Measurements from ENCODE around the gene ST6GALNAC6. TPM values are rescaled to one million over a fixed set of nuclear protein-coding genes. Genes with fewer than 3 reads are reported as not detected.

Gene ST6GALNAC6
- total RNA-seq, 1 experiment from 2014 or later: 24.5 TPM

GRCh38 chr9:127904561-127905003 is 5.2 kb upstream of the ST6GALNAC6 start:
- Histone ChIP-seq H3K27ac (ENCODE audit: low read depth, low read length) (peak overlapping the region; percentile 25; the same call in 1 of the 2 replicates), H2AFZ (ENCODE audit: low read depth, low read length, poor library complexity, severe bottlenecking) (no peak overlapping the region)

More at GRCh38 chr9:127904561-127905003, 5.2 kb upstream of the ST6GALNAC6 start:
- Histone ChIP-seq H3K36me3 (ENCODE audit: control insufficient read depth in 1 of 2, insufficient read depth in 2 of 2, low read length in 2 of 2) (peaks cover 0 to 9% of the 10 kb centered on the region in 2 experiments; a peak in 1 of 4 replicates), H3K27me3 (ENCODE audit: insufficient read depth, low read length) (no peaks in the 10 kb centered on the region), H3K4me1 (ENCODE audit: control insufficient read depth in 1 of 2, insufficient read depth in 2 of 2, low read length in 2 of 2) (peaks cover 26 to 47% of the 10 kb centered on the region in 2 experiments), H3K9me2 (ENCODE audit: insufficient read depth) (no peaks in the 10 kb centered on the region), H3K9me3 (ENCODE audit: control insufficient read depth in 1 of 2, insufficient read depth in 1 of 2, low read depth in 1 of 2, low read length in 2 of 2) (no peaks in the 10 kb centered on the region), H3K4me2 (ENCODE audit: low read length) (no peak overlapping the region), H3K79me2 (ENCODE audit: insufficient read depth, low read length) (no peaks in the 10 kb centered on the region), H3K9ac (ENCODE audit: low read length) (no peak overlapping the region), H4K20me1 (ENCODE audit: insufficient read depth) (no peaks in the 10 kb centered on the region), H3K4me3 (replicated peaks in 1 of 2; ENCODE audit: low read depth in 1 of 2, low read length in 2 of 2) (no peak overlapping the region)
- BruUV-seq (replicated peaks): no TSS peak
- POLR2A ChIA-PET: no interaction called here
- TF ChIP-seq ZFX (IDR thresholded peaks at IDR 0.05) (no peak), MAX (IDR thresholded peaks at IDR 0.05) (no peak), ZNF274 (IDR thresholded peaks at IDR 0.05; ENCODE audit: low read depth, low read length) (no peak), SIN3A (IDR thresholded peaks at IDR 0.05; ENCODE audit: low read depth) (no peak), POLR2A (IDR thresholded peaks at IDR 0.05; ENCODE audit: borderline replicate concordance, extremely low read depth, insufficient read depth, insufficient read length) (no peak), RAD21 (IDR thresholded peaks at IDR 0.05; ENCODE audit: low read depth) (no peak), CEBPB (IDR thresholded peaks at IDR 0.05; ENCODE audit: low read depth) (no peak), EZH2 (IDR thresholded peaks at IDR 0.05) (no peak), EGR1 (IDR thresholded peaks at IDR 0.05; ENCODE audit: low read depth) (no peak), ZBTB33 (IDR thresholded peaks at IDR 0.05; ENCODE audit: extremely low read depth, insufficient replicate concordance, low read length) (no peak), YY1 (IDR thresholded peaks at IDR 0.05; ENCODE audit: extremely low read depth, insufficient replicate concordance, low read depth, low read length) (no peak), ELF1 (IDR thresholded peaks at IDR 0.05; ENCODE audit: borderline replicate concordance, low read depth) (no peak), JUND (IDR thresholded peaks at IDR 0.05) (no peak)
- TF ChIP-seq, protein P1, sequence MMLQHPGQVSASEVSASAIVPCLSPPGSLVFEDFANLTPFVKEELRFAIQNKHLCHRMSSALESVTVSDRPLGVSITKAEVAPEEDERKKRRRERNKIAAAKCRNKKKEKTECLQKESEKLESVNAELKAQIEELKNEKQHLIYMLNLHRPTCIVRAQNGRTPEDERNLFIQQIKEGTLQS (IDR thresholded peaks at IDR 0.05): no peak
- TF ChIP-seq, protein P2, sequence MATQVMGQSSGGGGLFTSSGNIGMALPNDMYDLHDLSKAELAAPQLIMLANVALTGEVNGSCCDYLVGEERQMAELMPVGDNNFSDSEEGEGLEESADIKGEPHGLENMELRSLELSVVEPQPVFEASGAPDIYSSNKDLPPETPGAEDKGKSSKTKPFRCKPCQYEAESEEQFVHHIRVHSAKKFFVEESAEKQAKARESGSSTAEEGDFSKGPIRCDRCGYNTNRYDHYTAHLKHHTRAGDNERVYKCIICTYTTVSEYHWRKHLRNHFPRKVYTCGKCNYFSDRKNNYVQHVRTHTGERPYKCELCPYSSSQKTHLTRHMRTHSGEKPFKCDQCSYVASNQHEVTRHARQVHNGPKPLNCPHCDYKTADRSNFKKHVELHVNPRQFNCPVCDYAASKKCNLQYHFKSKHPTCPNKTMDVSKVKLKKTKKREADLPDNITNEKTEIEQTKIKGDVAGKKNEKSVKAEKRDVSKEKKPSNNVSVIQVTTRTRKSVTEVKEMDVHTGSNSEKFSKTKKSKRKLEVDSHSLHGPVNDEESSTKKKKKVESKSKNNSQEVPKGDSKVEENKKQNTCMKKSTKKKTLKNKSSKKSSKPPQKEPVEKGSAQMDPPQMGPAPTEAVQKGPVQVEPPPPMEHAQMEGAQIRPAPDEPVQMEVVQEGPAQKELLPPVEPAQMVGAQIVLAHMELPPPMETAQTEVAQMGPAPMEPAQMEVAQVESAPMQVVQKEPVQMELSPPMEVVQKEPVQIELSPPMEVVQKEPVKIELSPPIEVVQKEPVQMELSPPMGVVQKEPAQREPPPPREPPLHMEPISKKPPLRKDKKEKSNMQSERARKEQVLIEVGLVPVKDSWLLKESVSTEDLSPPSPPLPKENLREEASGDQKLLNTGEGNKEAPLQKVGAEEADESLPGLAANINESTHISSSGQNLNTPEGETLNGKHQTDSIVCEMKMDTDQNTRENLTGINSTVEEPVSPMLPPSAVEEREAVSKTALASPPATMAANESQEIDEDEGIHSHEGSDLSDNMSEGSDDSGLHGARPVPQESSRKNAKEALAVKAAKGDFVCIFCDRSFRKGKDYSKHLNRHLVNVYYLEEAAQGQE (IDR thresholded peaks at IDR 0.05; ENCODE audit: low read depth): no peak
- DNase-seq (ENCODE audit: low read depth, low spot score) (no peak), ATAC-seq (0 out of 2 replicates have a peak, but pooled peaks have one; percentile 3)
- RAD21 ChIA-PET (ENCODE audit: low non-redundant PET in 1 of 2, low total read pairs in 2 of 2, uncharacterized antibody in 2 of 2, unreplicated experiment in 2 of 2): no interaction called here
- CTCF ChIA-PET: no interaction called here
- intact Hi-C loops (cut with micrococcal nuclease): no loop called here
